ENCODE data around the gene NFIX. TPM values are rescaled to one million over a fixed set of nuclear protein-coding genes. Genes with fewer than 3 reads are reported as not detected.

NFIX gene
- total RNA-seq, 1 donor from 2014 or later: 75.5 TPM

DNA sequence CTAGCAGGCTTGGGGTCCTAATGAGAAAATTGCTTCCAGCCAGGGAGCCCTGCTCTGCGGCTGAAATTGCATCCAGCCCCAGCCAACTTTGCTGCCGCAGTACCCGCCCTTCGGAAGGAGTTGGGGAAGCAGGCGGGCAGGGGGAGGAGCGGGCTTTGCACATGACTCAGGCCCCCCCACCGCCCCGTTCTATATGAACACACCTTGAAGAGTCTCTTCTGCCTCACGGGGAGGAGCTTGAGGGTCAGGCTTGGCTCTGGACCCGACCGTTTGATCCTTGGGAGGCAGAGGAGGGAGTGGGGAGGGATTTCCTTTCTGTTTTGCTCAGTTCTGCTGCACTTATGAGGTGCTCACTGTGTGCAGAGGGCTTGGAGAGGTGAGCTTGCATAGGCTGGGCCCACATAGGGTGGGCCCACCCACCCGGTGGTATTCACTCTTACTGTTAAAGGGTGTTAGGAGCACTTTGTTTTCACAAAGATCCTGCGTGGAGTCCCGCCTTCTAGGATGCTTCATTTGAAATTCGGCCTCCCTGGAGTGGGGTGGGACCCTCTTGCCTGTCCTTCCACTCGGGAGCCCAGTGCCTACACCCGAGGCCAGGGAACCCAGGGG is 60.9 kb downstream of the NFIX start:
- no peak for DNase-seq

DNA sequence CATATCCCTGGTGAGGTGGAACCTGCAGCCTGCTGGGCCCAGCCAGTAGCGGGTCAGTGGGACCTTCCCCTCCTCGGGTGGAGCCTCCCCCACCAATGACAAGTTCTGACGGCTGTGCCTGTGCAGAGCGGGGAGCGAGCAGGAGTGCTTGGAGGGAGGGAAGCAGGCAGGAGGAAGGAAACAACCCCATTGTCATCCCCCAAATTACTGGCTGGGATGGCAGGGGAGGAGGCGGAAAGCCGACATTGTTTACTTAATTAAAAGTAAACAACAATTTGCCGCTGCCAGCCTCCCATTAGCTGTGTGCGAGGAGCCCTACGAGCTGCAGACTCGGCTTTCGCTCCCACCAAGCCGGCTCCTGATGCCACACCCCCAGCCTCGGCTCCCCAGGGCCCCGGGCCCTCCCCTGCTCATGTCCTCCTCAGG is 61.9 kb downstream of the NFIX start:
- no peak for DNase-seq

DNA sequence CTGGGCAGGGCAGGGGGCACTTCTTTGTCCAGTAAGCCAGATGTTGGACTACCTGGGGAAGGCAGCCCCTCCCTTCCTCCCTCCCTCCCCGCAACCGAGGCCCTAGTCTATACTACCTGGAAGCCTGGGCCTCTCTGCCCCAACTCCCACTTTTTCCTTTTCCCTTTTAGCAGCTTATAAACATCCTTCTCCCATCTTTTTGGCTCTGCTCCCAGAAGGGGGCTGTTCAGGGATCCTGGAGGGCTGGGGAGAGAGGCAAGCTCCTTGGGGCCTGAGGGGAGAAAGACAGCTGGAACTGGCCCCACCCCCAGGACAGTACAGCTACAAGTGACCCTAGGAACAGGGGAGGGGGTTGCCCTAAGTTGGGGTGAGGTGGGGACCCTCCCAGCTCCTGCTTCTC is 62.5 kb downstream of the NFIX start:
- DNase-seq: peak; percentile 54

DNA sequence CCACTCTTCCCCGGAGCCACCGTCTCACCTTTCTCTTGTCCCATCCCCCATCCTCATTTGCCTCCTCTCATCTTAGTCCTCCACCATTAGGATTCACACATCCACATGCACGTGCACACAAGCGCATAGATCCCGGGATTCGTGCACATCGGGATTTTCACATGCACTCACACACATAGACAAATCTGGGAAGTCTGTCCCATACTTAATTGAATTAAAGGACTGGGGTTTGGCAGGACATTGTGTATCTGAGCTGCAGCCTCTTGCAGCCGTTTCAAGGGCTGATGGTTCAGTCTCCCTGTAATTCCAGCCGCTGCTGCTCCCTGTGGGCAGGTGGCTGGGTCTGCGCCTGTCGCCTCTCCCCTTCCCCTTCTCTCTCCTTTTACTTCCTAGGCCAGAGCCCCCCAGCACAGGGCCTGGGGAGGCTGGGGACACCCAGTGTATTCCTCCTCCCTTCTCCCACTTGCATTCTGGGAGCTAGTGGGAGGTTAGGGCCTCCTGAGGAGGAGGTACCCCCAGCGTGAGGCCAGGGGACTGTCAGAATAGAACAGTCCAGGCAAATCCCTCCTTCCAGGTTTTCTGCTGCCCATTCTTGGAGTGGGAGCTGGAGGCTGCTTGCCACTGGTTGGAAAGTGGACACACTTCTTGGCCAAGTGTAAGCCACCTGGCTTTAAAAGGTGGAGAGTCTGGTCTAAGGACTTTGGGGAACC is 63.8 kb downstream of the NFIX start:
- no peak for DNase-seq

DNA sequence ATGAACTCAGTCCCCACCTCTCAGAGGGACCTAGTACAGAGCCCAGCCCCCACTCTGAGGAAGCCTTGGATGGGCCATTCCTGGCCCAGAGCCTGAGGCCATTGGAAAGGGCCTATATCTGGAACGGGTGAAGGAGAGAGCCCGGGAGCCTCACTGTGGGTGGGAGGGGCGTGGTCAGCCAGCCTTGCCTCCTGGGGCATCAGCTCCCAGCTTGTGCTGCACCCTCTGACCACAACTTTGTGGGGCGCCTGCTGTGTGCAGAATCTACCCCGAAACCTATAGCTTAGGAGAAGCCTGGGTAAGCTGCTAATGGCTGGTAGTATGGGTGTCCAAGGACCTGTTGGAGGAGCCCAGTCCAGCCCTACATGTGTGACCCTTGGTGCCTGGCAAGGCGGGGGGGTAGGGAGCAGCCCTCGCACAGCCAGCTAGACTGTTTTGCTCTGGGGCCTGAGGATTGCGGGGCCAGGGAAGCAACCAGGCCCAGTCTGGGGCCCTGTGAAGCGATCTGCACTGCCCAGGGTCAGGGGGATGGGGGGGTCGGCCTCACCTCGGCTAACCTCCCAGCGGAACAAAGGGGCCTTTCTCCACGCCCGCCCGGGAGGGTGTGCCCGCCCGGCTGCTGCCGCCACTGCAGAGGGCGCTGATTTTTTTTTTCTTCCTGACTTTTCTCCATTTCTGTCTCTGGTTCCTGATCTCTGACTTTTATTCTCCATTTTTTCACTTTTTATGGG is 65.1 kb downstream of the NFIX start:
- no peak for DNase-seq

DNA sequence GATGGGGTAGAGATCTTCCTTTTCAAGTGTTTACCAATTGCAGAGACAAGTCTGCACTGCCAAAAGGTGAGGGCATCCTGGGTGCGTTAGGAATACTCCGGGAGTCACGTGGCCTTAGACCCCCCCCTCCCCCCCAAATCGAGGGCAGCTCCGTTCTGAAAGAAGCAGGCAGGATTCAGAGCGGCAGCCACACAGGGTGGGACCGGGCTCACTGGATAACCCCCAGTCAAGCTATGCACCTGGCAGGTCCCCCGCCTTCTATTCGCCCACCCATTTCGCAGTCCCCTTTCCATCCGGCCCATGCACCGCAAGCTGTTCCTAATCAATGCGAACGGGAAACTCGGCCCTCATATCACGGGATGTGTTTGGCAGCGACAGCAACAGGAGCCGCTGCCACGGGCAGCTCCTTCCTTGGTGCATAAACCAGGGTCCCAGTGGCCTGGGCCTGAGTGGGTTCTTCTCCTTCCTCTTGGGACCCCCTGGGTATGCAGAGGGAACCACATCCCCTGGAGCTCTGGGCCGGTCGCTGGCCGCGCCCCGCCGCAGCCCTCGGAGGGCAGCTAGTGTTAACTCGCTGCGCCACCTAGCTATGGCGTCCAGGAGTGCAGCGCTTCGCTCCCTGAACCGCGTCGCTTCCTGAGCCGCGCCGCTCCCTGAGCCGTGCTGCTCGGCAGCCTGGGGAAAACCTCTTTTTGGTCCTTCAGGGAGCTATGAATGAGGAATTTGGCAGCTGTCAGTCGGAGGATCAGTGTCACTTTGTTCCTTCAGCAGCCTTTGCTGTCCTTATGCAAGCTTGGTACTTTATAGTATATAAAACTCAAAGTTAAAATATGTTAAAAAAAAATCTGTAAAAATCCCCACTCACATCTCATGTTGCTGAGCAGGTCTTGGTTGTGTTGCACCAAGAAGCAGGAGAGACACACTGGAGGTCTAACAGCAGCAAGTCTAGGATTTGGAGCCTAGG is 66.0 kb downstream of the NFIX start:
- DNase-seq: peak; percentile 79

DNA sequence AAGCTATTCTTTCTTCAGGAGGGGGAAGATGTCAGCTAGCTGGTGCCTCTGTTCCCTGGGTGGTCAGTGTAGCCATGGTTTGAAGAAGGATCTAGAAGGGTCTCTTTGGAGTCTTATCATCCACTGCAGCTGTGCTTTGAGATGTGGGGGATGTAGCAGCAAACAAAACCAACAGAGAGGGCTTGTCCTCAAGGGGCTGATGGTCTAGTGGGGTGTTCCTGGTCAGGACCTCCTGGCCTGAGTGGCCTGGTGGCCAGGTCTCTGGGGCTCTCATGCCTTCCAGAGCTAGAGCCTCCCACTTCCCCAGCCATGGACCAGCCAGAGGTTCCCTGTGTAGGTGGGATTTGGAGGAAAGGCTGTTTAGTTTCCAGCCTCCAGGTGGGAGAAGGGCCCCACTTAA is 67.0 kb downstream of the NFIX start:
- DNase-seq: no peak

DNA sequence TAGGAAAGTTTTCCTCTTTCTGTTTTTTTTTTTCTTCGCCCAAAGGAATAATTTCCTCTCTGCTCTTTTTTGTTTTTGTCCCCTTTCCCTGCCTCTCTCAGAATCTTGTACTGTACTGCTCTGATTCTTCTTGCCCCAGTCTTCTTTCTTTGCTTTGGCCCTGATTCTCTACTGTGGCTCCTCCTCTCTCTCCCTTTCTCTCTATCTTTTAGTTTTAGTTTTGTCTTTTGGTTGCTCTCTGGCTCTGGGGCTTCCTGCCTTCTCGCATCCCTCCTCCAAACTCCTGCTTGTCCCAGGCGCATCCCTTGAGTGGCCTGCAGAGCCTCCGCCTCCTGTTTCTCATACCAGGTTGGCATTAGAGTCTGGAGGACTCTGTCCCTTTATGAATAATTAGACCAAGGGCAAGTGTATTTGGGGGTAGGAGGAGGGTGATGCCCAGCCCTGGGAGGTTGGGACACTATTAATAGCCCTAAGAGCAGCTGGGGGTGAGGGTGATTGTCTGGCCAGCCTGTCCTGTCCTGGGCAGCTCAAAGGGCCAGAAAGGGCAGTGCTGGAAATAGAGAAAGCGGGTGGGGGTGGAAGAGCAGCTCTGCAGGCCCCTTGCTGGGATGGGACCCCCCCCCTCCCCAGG is 68.3 kb downstream of the NFIX start:
- no peak for DNase-seq

DNA sequence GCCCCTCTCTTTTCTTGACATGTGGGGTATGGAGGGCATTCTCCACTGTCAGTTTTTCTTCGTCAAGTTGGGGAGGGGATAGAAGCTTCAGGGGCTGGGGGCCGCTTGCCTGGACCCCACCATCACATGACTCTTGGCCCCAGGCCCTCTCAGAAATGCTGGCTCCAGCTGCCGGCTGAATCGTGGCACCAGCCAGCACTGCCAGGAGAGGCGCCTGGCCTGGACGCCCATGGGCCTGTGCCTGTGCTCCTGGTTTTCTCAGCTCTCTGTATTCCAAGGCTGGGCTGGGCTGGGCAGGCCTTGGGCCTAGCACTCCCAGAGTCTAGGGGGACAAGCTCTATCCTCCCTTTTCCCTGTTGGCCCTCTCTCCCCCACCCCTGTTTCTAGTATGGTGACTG is 68.8 kb downstream of the NFIX start:
- DNase-seq: no peak

DNA sequence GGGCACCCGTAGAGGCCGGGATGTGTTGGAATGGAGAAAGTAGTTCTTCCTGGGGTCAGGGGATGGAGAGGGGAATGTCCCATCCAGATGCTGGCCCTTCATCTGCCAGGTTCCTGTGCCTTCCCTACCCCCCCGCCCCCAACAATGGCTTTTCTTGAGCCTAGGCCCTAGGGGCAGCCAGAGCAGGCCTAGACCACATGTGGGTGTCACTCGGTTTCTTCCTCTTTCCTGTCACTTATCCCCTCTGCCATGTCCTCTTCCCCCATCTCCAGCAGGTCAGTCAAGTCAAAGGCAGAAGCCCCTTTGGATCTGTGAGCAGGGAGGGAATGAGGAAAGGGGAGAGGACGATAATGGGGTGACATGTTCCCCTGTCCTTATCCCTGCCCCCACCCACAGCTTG is 71.0 kb downstream of the NFIX start:
- DNase-seq: no peak

DNA sequence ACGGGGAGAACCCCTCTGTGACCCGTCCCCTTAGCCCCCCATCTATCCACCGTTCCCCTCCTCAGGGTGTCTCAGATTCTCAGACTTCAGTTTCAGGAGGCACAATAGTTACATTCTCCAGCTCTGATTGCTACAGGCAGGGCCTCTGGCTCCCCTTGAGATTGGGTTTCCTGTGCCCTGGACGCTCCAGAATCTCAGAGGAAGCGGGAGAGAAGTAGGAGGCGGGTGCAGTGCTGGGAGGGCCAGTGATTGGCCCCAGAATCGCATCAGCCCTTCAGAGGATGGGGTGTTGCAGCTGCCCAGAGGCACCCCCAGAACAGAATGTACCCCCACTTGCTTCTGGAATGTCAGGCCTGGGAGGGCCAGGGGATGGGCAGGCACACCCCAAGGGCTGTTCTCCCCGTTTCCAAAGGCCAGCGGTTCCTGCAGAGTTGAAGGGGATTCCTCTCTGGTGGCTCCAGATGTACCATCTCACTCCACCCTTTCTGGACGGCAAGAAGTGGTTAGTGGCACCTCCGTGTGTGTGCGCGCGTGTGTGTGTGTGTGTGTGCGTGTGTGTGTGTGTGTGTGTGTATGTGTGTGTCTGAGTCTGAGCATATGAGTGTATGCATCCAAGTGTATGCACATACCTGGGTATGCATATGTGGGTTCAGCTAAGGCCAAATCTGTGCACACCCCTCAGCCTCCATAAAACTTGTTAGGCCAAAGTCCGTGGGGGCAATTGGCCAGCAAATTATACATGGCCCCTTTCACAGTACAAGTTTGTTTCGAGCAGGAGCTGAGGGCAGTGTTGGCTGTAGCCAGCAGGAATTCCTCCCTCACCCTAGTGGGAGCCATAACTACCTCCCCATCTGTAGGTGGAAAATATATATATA is 71.9 kb downstream of the NFIX start:
- DNase-seq: no peak

DNA sequence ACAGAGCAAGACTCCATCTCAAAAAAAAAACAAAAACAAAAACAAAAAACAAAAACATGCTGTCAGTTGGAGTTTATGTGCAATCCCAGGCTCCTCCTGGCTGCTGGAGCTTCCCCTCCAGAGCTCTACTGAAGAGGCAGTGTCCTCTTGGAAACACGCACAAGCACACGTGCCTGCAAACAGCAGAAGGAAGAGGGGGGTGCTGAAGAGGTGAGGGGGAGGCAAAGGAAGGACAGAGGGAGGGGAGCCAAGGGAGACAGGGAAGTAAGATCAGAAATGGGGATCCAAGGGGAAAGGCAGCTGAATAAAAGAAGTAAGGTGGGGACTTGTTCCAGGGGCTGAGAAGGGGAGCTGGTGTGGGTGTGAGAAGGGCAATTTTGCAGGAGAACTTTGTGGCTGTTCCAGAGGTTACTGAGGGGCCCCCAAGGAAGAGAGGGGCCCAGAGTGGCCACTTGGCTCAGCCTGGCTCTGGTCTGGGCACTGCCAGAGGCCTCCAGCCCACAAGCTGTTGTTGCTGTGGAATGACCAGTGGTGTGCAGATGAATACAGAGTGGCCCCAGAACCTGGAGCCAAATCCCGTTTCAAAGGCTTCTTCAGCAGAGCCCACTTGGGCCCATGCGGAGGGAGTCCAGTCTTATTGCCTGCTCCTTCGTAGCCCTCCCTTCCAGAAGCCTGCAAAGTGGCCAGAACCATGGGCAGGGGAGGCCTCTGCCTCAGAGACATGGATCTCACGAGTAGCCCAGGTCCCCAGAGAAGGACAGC is 73.0 kb downstream of the NFIX start:
- DNase-seq: no peak

DNA sequence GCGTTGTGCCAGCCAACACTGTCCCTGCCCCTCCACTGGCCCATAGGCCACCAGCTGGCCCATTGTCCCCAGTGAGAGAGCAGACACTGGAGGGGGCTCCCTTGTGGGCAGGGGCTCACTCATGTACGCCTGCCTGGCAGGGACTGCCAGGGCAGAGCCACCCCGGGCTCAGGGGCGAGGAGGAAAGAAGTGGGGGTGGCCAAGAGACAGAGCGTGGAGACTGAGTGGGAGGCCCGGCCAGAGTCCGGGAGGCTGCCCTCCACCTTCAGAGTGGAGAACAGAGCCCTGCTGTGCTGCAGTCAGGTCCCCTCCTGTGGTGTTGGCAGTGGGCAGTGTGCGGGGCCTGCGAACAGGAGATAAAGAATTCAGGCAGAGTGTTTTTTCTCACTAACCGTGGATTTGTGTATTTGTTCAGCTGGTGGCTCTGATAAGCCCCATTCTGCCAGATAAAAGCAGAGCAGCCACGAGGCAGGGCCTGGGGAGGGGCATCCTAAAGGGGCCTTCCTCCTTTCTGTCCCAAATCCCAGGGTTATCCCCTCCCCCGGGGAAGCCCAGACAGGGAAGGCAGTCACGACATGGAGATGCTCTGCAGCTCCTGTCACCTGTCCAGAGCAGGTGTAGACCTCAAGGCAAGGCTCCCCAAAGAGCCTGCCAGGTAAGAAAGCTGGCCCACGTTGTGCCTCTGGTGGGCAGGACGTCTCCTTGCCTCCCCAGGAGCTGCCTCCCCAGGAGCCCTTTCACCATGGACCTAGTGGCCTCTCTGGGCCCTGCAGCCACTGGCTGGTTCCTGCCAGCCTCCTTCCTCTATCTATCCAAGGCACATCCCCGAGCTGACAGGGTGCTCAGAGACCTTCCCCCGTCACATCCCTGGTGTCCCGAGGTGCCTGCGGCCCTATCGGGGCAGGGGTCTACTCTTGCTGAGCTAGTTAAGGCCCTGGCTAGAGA is 74.4 kb downstream of the NFIX start:
- DNase-seq: no peak

DNA sequence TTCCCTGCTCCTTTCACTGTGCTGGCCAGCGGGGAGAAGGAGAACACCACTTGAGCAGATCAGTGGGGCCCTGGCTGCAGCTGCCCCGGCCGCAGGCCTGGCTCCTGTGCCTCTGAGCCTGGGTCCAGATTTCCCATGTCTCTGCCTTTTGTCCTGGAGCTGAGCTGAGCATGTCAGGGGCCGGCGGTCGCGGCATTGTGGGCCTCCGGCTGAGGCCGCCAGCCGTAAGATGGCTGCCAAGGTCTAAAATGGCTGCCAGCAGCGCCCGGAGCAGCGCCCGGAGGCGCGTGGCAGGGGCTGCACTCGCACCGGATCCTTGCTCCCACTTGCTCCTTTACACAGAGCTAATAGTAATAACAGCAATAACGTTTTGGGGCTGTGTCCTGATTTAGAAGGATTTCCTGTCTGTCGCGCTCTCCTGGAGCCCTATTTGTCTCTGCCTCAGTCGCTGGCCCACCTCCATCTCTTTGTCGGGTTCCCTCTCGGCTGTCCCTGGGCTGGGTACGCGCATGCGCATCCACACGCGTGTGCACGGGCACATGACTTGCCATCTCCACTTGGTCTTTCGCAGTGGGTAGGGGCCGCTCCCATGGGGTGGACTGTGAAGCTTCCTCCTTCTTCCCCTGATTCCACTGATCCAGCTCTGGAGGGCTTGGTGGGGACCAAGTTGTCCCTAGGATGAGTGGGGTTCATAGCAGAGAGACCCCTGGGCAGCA is 75.3 kb downstream of the NFIX start:
- no peak for DNase-seq

DNA sequence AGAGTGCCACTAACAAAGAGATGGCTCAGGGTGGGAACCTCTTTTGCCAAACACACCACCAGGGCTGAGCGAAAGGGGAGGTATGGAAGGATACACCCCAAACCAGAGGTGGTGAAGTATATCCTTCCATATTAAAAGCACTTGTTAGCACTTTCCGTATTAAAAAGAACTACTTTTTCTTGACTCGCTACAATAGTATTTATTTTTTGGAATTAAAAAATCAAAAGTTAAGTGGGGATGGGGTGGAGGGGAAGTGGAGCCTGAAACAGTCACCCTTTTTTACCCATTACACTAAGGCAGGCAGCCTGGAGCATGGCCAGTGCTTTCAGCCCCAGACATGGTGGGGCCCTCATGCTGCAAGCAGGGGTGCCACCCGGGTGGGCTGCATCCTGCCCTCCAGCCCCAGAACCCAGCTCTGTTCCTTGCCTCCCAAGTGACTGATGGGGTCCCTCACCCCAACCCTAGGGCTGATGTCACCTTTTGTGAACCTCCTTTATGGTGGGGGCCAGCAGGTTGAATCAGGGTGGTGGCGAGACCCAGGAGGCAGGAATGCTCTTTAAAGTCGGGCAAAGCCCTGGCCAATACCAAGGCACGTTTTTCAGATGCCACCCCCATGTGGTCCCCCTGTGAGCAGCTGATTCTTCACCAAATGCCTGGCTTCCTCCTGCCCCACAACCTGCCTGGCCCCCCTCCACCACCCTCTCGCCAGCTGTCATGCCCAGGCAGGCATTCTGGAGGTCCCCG is 76.3 kb downstream of the NFIX start:
- DNase-seq: no peak

DNA sequence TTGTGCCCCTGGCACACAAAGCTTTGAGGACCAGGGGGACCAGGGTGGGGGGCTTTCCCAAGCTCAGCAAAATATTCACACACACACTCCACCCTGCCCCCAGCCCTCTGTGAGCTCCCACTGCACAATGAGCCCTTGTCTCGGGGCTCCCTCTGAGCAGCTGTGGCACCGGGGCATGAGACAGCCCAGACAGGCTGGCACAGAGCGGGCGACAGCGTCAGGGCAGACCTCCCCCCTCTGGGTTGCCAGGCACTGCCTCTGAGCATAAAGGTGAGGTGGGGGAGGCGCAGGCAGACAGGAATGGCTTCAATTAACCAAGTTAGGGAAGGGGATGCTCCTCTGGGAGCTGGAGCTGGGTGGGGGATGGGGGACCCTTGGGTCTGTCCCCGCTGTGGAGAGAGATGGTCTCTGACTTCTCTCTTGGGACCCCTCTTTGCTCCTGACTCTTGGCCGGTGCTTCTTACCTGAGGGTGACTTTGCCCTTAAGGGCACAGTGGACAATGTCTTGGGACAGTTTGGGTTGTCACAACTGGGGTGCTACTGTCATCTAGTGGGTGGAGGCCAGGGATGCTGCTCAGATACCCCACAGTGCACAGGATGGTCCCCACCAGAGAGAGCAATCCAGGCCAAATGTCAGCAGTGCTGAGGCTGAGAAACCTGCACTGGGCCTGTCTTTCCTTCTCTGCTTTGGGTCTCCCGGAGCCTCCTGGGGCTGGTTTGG is 77.1 kb downstream of the NFIX start:
- no peak for DNase-seq

DNA sequence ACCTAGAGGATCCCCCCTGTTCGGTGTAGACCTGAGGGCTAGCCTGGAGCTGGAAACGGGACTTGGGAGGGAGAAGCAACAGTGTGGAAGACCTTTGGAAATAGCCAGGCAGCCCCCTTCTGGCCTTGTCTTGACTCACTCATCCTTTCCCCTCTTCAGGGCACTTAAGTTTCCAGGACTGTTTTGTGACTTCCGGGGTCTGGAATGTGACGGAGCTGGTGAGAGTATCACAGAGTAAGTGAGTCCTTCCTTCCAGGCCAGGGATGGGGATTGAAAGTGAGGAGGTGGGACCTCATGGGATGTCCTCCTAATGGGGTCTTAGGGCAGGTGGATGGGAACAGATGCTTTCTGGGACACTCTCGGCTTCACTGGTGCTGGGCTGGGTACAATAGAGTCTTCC is 78.0 kb downstream of the NFIX start:
- DNase-seq: no peak

Data from skin of body (tissue), 2 donors.